ENCODE results near the gene SLC4A3. TPM values are rescaled to one million over a fixed set of nuclear protein-coding genes. Genes with fewer than 3 reads are reported as not detected.
A peak's percentile ranks its signal among the peaks of the same experiment; 100 is the strongest.

The SLC4A3 gene
- total and polyA plus RNA-seq, 2 of the 13 experiments (the other 11 are each of a cell fraction or from before 2014, with no cell fraction given), result 0.18 to 0.95 TPM

DNA sequence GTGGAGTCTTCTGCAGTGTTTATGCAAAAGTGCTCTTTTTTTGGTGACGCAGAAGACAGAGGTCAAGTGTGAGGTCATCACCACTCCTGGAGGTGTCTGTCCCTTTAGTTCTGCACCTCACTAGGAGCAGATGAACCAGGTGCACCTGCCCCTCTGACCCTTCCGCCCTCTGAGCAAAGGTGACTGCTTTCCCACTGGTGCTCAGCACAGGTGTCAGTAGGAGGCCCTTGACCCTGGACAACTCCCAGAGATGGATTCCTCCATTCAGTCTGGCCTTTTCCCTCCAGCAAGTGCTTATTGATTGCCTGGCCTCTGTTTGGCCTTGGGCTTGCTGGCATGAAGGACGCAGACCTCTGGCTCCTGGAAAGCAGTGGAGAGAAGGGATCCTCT, 8.7 kb upstream of the SLC4A3 start (continued):
- TF ChIP-seq, protein P1, sequence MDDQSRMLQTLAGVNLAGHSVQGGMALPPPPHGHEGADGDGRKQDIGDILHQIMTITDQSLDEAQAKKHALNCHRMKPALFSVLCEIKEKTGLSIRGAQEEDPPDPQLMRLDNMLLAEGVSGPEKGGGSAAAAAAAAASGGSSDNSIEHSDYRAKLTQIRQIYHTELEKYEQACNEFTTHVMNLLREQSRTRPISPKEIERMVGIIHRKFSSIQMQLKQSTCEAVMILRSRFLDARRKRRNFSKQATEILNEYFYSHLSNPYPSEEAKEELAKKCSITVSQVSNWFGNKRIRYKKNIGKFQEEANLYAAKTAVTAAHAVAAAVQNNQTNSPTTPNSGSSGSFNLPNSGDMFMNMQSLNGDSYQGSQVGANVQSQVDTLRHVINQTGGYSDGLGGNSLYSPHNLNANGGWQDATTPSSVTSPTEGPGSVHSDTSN (CRISPR knock-in tag; IDR thresholded peaks at IDR 0.05; ENCODE audit: borderline replicate concordance), result no peak
- TF ChIP-seq, protein P2, sequence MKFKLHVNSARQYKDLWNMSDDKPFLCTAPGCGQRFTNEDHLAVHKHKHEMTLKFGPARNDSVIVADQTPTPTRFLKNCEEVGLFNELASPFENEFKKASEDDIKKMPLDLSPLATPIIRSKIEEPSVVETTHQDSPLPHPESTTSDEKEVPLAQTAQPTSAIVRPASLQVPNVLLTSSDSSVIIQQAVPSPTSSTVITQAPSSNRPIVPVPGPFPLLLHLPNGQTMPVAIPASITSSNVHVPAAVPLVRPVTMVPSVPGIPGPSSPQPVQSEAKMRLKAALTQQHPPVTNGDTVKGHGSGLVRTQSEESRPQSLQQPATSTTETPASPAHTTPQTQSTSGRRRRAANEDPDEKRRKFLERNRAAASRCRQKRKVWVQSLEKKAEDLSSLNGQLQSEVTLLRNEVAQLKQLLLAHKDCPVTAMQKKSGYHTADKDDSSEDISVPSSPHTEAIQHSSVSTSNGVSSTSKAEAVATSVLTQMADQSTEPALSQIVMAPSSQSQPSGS (CRISPR knock-in tag; IDR thresholded peaks at IDR 0.05), result no peak
- TF ChIP-seq, protein P3, sequence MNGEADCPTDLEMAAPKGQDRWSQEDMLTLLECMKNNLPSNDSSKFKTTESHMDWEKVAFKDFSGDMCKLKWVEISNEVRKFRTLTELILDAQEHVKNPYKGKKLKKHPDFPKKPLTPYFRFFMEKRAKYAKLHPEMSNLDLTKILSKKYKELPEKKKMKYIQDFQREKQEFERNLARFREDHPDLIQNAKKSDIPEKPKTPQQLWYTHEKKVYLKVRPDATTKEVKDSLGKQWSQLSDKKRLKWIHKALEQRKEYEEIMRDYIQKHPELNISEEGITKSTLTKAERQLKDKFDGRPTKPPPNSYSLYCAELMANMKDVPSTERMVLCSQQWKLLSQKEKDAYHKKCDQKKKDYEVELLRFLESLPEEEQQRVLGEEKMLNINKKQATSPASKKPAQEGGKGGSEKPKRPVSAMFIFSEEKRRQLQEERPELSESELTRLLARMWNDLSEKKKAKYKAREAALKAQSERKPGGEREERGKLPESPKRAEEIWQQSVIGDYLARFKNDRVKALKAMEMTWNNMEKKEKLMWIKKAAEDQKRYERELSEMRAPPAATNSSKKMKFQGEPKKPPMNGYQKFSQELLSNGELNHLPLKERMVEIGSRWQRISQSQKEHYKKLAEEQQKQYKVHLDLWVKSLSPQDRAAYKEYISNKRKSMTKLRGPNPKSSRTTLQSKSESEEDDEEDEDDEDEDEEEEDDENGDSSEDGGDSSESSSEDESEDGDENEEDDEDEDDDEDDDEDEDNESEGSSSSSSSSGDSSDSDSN (CRISPR knock-in tag; IDR thresholded peaks at IDR 0.05), result peak; percentile 47; the same call in 1 of the 2 replicates
- TF ChIP-seq, protein P4, sequence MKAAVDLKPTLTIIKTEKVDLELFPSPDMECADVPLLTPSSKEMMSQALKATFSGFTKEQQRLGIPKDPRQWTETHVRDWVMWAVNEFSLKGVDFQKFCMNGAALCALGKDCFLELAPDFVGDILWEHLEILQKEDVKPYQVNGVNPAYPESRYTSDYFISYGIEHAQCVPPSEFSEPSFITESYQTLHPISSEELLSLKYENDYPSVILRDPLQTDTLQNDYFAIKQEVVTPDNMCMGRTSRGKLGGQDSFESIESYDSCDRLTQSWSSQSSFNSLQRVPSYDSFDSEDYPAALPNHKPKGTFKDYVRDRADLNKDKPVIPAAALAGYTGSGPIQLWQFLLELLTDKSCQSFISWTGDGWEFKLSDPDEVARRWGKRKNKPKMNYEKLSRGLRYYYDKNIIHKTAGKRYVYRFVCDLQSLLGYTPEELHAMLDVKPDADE (CRISPR knock-in tag; IDR thresholded peaks at IDR 0.05), result no peak
- peak; percentile 24; the same call in 1 of the 2 replicates for TF ChIP-seq KMT2B (CRISPR knock-in tag; IDR thresholded peaks at IDR 0.05)
- TF ChIP-seq, protein P5, sequence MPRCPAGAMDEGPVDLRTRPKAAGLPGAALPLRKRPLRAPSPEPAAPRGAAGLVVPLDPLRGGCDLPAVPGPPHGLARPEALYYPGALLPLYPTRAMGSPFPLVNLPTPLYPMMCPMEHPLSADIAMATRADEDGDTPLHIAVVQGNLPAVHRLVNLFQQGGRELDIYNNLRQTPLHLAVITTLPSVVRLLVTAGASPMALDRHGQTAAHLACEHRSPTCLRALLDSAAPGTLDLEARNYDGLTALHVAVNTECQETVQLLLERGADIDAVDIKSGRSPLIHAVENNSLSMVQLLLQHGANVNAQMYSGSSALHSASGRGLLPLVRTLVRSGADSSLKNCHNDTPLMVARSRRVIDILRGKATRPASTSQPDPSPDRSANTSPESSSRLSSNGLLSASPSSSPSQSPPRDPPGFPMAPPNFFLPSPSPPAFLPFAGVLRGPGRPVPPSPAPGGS (CRISPR knock-in tag; IDR thresholded peaks at IDR 0.05), result no peak
- no peak for TF ChIP-seq ZNF670 (CRISPR knock-in tag; IDR thresholded peaks at IDR 0.05; ENCODE audit: borderline replicate concordance)
- no peak for TF ChIP-seq YEATS4 (CRISPR knock-in tag; IDR thresholded peaks at IDR 0.05; ENCODE audit: borderline replicate concordance)
- TF ChIP-seq, protein P6, sequence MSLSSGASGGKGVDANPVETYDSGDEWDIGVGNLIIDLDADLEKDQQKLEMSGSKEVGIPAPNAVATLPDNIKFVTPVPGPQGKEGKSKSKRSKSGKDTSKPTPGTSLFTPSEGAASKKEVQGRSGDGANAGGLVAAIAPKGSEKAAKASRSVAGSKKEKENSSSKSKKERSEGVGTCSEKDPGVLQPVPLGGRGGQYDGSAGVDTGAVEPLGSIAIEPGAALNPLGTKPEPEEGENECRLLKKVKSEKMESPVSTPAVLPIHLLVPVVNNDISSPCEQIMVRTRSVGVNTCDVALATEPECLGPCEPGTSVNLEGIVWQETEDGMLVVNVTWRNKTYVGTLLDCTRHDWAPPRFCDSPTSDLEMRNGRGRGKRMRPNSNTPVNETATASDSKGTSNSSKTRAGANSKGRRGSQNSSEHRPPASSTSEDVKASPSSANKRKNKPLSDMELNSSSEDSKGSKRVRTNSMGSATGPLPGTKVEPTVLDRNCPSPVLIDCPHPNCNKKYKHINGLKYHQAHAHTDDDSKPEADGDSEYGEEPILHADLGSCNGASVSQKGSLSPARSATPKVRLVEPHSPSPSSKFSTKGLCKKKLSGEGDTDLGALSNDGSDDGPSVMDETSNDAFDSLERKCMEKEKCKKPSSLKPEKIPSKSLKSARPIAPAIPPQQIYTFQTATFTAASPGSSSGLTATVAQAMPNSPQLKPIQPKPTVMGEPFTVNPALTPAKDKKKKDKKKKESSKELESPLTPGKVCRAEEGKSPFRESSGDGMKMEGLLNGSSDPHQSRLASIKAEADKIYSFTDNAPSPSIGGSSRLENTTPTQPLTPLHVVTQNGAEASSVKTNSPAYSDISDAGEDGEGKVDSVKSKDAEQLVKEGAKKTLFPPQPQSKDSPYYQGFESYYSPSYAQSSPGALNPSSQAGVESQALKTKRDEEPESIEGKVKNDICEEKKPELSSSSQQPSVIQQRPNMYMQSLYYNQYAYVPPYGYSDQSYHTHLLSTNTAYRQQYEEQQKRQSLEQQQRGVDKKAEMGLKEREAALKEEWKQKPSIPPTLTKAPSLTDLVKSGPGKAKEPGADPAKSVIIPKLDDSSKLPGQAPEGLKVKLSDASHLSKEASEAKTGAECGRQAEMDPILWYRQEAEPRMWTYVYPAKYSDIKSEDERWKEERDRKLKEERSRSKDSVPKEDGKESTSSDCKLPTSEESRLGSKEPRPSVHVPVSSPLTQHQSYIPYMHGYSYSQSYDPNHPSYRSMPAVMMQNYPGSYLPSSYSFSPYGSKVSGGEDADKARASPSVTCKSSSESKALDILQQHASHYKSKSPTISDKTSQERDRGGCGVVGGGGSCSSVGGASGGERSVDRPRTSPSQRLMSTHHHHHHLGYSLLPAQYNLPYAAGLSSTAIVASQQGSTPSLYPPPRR (CRISPR knock-in tag; IDR thresholded peaks at IDR 0.05; ENCODE audit: borderline replicate concordance), result no peak
- TF ChIP-seq, protein P7, sequence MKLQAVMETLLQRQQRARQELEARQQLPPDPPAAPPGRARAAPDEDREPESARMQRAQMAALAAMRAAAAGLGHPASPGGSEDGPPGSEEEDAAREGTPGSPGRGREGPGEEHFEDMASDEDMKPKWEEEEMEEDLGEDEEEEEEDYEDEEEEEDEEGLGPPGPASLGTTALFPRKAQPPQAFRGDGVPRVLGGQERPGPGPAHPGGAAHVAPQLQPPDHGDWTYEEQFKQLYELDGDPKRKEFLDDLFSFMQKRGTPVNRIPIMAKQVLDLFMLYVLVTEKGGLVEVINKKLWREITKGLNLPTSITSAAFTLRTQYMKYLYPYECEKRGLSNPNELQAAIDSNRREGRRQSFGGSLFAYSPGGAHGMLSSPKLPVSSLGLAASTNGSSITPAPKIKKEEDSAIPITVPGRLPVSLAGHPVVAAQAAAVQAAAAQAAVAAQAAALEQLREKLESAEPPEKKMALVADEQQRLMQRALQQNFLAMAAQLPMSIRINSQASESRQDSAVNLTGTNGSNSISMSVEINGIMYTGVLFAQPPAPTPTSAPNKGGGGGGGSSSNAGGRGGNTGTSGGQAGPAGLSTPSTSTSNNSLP (IDR thresholded peaks at IDR 0.05; ENCODE audit: low read depth, low read length), result no peak
- TF ChIP-seq ZNF530 (CRISPR knock-in tag; IDR thresholded peaks at IDR 0.05; ENCODE audit: low read depth), result no peak
